Loucy (cell line): ENCODE data around the gene ADCY5.

ENCODE experiments used
- EZH2phosphoT487 ChIP-seq: fragments of 200-600 bp; IDR thresholded peaks from 2 replicates; pipeline ENCODE4 v1.6.1; 2018; ENCODE audit warnings: antibody characterized with exemption, mild to moderate bottlenecking, moderate library complexity, borderline replicate concordance
- TF ChIP-seq, protein P1 (sequence below): fragments of 200-600 bp; sonication (generic); conservative IDR thresholded peaks from 2 replicates; pipeline ENCODE4 v1.5.1; 2014; ENCODE audit warnings: mild to moderate bottlenecking, antibody characterized with exemption, low read length

DNA sequence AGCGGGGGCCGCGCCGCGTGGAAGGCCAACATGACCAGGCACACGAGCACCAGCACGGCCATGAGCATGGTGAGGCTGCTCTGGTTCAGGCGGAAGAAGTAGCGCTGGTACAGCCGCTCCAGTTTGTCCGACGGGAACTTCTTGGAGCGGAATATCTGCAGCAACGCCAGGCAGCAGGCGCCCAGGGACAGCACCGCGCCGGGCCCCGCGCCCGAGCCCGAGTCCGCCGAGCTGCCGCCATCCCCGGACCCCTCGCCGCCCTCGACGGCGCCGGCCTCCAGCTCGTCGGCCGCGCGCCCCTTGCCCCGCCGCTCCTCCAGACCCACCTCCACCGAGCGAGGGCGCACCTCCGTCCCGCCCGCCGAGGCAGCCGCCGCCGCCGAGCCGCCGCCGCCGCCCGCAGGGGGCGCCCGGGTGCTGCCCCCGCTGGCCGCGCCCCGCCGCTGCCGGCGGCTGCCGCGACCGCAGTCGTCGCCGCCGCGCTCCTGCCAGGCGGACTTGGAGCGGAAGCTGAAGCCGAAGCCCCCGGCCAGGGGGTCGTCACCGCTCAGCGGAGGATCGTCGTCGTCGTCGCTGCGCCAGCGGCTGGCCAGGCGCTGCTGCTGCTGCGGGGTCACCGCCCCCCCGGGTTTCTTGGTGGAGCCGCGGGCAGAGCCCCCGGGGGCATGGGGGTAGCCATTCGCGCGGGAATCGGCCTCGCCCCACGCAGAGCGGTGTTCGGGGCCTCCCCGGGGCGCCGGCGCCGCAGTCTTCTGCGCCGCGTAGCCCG lies 957 bp downstream of the ADCY5 start:
- no peak for TF ChIP-seq EZH2phosphoT487
- TF ChIP-seq, protein P1, sequence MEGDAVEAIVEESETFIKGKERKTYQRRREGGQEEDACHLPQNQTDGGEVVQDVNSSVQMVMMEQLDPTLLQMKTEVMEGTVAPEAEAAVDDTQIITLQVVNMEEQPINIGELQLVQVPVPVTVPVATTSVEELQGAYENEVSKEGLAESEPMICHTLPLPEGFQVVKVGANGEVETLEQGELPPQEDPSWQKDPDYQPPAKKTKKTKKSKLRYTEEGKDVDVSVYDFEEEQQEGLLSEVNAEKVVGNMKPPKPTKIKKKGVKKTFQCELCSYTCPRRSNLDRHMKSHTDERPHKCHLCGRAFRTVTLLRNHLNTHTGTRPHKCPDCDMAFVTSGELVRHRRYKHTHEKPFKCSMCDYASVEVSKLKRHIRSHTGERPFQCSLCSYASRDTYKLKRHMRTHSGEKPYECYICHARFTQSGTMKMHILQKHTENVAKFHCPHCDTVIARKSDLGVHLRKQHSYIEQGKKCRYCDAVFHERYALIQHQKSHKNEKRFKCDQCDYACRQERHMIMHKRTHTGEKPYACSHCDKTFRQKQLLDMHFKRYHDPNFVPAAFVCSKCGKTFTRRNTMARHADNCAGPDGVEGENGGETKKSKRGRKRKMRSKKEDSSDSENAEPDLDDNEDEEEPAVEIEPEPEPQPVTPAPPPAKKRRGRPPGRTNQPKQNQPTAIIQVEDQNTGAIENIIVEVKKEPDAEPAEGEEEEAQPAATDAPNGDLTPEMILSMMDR = no peak
